HepG2 (cell line): ENCODE measurements around the gene DEFB131B. TPM values are rescaled to one million over a fixed set of nuclear protein-coding genes. Genes with fewer than 3 reads are reported as not detected.

Experiments
- EZH2 ChIP-seq: conservative IDR thresholded peaks from 2 replicates; pipeline ENCODE4 v1.6.1; 2012; ENCODE audit warnings: mild to moderate bottlenecking, low read depth, low read length, moderate library complexity
- GABPB1 ChIP-seq: IDR thresholded peaks from 2 replicates; pipeline ENCODE4 v1.6.1; 2016; ENCODE audit warnings: mild to moderate bottlenecking, missing genetic modification reagents, moderate library complexity, missing compliant biosample characterization
- ISX ChIP-seq: sonication (generic); formaldehyde crosslinking; conservative IDR thresholded peaks from 2 replicates; pipeline ENCODE4 v1.5.0; 2020; ENCODE audit warnings: missing genetic modification reagents
- KDM6A ChIP-seq: IDR thresholded peaks from 2 replicates; pipeline ENCODE4 v1.6.1; 2016; ENCODE audit warnings: low read depth
- MAX ChIP-seq: IDR thresholded peaks from 2 replicates; pipeline ENCODE4 v1.6.1; 2012; ENCODE audit warnings: inconsistent platforms
- NBN ChIP-seq: fragments of 450-650 bp; conservative IDR thresholded peaks from 2 replicates; pipeline ENCODE4 v1.6.1; 2017
- NFKBIZ ChIP-seq: IDR thresholded peaks from 2 replicates; pipeline ENCODE4 v1.6.1; 2018; ENCODE audit warnings: missing genetic modification reagents, missing compliant biosample characterization
- ZNF251 ChIP-seq: sonication (generic); formaldehyde crosslinking; IDR thresholded peaks from 2 replicates; pipeline ENCODE4 v1.9.0; 2021; ENCODE audit warnings: mild to moderate bottlenecking, missing genetic modification reagents
- ZNF7 ChIP-seq: IDR thresholded peaks from 2 replicates; pipeline ENCODE4 v1.6.1; 2016; ENCODE audit warnings: missing biosample characterization, missing genetic modification reagents
- polyA plus RNA-seq, 8 experiments: library from polyadenylated mRNA; depleted of rRNA in 3 of 8; stranded (reverse) in 7 of 8; unstranded in 1 of 8; fragments of >200 nt; fragmentation: Illumina TruSeq in 4 of 8; extraction: Trizol in 4 of 8; gene quantifications; 2 replicates each; pipeline versions ENCODE4 v1.2.1 to v1.2.3, GENCODE V29; 2011 to 2016; ENCODE audit warnings: low read depth in 4 of 8, missing spikeins in 1 of 8, mixed read lengths in 1 of 8; ENCODE audit not compliant: insufficient read depth in 1 of 8
- total RNA-seq, 5 experiments: library from RNA; depleted of rRNA; stranded (reverse); fragments of >200 nt; fragmentation: Illumina TruSeq; extraction: Trizol; gene quantifications; 2 replicates each; pipeline ENCODE4 v1.2.3, GENCODE V29; 2016; ENCODE audit warnings: low read depth in 1 of 5
- TF ChIP-seq, protein P1 (sequence below): sonication (generic); formaldehyde crosslinking; IDR thresholded peaks from 2 replicates; pipeline ENCODE4 v1.4.0; 2020; ENCODE audit warnings: missing genetic modification reagents, borderline replicate concordance
- TF ChIP-seq, protein P2 (sequence below), 2 experiments: fragments of 450-650 bp in 1 of 2; sonication (generic) in 1 of 2; formaldehyde crosslinking in 1 of 2; IDR thresholded peaks; 2 replicates each; pipeline versions ENCODE4 v1.6.1 to v1.8.0; 2016 to 2022; ENCODE audit warnings: antibody characterized with exemption in 1 of 2, mild to moderate bottlenecking in 1 of 2, missing genetic modification reagents in 1 of 2

DEFB131B gene
- total and polyA plus RNA-seq, 2 of the 13 experiments (the other 11 are each of a cell fraction or from before 2014, with no cell fraction given), result not detected

- TF ChIP-seq EZH2, result peak; percentile 77; the same call in 1 of the 2 replicates
- TF ChIP-seq GABPB1, result peak; percentile 93
- no peak for TF ChIP-seq NBN
- TF ChIP-seq, protein P1, sequence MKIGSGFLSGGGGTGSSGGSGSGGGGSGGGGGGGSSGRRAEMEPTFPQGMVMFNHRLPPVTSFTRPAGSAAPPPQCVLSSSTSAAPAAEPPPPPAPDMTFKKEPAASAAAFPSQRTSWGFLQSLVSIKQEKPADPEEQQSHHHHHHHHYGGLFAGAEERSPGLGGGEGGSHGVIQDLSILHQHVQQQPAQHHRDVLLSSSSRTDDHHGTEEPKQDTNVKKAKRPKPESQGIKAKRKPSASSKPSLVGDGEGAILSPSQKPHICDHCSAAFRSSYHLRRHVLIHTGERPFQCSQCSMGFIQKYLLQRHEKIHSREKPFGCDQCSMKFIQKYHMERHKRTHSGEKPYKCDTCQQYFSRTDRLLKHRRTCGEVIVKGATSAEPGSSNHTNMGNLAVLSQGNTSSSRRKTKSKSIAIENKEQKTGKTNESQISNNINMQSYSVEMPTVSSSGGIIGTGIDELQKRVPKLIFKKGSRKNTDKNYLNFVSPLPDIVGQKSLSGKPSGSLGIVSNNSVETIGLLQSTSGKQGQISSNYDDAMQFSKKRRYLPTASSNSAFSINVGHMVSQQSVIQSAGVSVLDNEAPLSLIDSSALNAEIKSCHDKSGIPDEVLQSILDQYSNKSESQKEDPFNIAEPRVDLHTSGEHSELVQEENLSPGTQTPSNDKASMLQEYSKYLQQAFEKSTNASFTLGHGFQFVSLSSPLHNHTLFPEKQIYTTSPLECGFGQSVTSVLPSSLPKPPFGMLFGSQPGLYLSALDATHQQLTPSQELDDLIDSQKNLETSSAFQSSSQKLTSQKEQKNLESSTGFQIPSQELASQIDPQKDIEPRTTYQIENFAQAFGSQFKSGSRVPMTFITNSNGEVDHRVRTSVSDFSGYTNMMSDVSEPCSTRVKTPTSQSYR (CRISPR knock-in tag), result peak; percentile 21; the same call in 1 of the 2 replicates
- peak; percentile 48; the same call in 1 of the 2 replicates for TF ChIP-seq MAX
- TF ChIP-seq ZNF7 (CRISPR knock-in tag), result no peak
- no peak for TF ChIP-seq ZNF251 (CRISPR knock-in tag)
- no peak for TF ChIP-seq ISX (CRISPR knock-in tag)
- no peak for TF ChIP-seq KDM6A
- TF ChIP-seq, protein P2, sequence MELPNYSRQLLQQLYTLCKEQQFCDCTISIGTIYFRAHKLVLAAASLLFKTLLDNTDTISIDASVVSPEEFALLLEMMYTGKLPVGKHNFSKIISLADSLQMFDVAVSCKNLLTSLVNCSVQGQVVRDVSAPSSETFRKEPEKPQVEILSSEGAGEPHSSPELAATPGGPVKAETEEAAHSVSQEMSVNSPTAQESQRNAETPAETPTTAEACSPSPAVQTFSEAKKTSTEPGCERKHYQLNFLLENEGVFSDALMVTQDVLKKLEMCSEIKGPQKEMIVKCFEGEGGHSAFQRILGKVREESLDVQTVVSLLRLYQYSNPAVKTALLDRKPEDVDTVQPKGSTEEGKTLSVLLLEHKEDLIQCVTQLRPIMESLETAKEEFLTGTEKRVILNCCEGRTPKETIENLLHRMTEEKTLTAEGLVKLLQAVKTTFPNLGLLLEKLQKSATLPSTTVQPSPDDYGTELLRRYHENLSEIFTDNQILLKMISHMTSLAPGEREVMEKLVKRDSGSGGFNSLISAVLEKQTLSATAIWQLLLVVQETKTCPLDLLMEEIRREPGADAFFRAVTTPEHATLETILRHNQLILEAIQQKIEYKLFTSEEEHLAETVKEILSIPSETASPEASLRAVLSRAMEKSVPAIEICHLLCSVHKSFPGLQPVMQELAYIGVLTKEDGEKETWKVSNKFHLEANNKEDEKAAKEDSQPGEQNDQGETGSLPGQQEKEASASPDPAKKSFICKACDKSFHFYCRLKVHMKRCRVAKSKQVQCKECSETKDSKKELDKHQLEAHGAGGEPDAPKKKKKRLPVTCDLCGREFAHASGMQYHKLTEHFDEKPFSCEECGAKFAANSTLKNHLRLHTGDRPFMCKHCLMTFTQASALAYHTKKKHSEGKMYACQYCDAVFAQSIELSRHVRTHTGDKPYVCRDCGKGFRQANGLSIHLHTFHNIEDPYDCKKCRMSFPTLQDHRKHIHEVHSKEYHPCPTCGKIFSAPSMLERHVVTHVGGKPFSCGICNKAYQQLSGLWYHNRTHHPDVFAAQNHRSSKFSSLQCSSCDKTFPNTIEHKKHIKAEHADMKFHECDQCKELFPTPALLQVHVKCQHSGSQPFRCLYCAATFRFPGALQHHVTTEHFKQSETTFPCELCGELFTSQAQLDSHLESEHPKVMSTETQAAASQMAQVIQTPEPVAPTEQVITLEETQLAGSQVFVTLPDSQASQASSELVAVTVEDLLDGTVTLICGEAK (IDR thresholded peaks at IDR 0.05), result no peak
- TF ChIP-seq, protein P2 (CRISPR knock-in tag; IDR thresholded peaks at IDR 0.05), result no peak; the same call in 1 of the 2 replicates
- TF ChIP-seq NFKBIZ, result no peak
Measured at GRCh38 chr11:71928737-71929443, 50.6 kb downstream of the DEFB131B start, which contains the start of gene RNF121 (continued).
